ENCODE data around the gene UNC5CL. TPM values are rescaled to one million over a fixed set of nuclear protein-coding genes. Genes with fewer than 3 reads are reported as not detected.

The UNC5CL gene
- total and polyA plus RNA-seq, 2 of the 8 experiments (the other 6 are each of a cell fraction or from before 2014, with no cell fraction given): 1.3 to 1.7 TPM

DNA sequence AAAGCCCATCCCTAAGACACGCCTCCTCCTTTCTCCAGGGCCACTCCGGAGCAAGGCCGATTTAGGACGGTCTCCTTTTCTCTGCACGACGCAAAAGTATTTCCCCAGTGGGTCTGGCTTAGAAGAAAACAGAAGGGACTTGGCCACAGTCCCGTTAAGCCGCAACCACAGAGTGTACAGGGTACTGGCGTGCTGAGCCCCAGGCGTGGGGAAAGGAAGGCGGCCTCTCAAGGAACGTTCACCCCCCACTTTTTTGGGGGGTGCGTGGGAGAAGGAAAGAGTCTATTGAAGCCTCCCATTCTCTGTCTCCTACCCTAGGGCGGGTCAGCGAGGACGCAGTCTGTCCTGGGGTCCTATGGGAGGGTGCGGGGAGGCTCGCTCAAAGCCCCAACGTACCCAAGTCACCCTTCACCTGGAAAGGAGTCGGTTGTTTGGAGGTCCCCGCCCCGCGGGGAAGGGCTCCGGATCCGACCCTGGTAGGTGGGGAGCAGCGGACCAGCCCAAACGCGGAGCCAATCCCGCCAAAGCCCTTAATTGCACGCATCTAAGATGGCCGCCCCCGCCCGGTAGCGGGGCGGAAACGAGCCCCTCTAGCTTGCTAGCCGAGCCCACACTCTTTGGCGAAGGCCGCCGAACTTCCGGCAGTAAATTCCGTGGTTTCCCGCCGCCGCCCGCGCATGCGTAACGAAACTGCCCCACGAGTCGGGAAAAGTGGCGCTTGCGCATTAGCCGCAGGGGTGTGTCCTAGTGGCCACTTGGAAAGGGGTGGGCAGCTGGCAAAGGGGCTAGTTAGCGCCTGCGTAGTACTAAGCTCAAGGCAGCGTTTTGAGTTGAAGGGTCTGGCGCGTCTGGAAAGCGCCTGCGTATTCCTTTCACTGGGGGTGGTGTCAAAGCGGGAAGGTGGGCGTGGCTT lies 33.2 kb upstream of the UNC5CL start, which contains the start of gene OARD1 (continued):
- TF ChIP-seq SIX5 (IDR thresholded peaks at IDR 0.05; ENCODE audit: low read depth, low read length): no peak
- TF ChIP-seq RXRA (IDR thresholded peaks at IDR 0.05; ENCODE audit: insufficient read depth, low read depth, low read length): no peak
- TF ChIP-seq RBBP5 (IDR thresholded peaks at IDR 0.05; ENCODE audit: borderline replicate concordance, low read depth, low read length): peak; percentile 31; the same call in 1 of the 2 replicates
- TF ChIP-seq CHD2 (IDR thresholded peaks at IDR 0.05; ENCODE audit: low read length): no peak
- peak; percentile 67; the same call in 1 of the 2 replicates for TF ChIP-seq TAF1 (IDR thresholded peaks at IDR 0.05; ENCODE audit: low read depth, low read length)
- no peak for TF ChIP-seq RNF2 (IDR thresholded peaks at IDR 0.05; ENCODE audit: borderline replicate concordance, low read depth, low read length, missing control alignments, poor library complexity, severe bottlenecking)
- TF ChIP-seq SIN3A (conservative IDR thresholded peaks at IDR 0.05 in 1 of 2, IDR thresholded peaks at IDR 0.05 in 1 of 2; ENCODE audit: low read depth in 1 of 2, low read length in 2 of 2): peak in 1 of 2 experiments; percentile 64; a peak in 2 of 4 replicates
- TF ChIP-seq, protein P1, sequence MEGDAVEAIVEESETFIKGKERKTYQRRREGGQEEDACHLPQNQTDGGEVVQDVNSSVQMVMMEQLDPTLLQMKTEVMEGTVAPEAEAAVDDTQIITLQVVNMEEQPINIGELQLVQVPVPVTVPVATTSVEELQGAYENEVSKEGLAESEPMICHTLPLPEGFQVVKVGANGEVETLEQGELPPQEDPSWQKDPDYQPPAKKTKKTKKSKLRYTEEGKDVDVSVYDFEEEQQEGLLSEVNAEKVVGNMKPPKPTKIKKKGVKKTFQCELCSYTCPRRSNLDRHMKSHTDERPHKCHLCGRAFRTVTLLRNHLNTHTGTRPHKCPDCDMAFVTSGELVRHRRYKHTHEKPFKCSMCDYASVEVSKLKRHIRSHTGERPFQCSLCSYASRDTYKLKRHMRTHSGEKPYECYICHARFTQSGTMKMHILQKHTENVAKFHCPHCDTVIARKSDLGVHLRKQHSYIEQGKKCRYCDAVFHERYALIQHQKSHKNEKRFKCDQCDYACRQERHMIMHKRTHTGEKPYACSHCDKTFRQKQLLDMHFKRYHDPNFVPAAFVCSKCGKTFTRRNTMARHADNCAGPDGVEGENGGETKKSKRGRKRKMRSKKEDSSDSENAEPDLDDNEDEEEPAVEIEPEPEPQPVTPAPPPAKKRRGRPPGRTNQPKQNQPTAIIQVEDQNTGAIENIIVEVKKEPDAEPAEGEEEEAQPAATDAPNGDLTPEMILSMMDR (IDR thresholded peaks at IDR 0.05; ENCODE audit: control extremely low read depth in 1 of 3, insufficient read depth in 1 of 3, low read depth in 1 of 3, low read length in 3 of 3): peak in 1 of 3 experiments; percentile 10; a peak in 1 of 4 replicates
- TF ChIP-seq POLR2AphosphoS5 (IDR thresholded peaks at IDR 0.05; ENCODE audit: low read depth, low read length): peak; percentile 12
- peak; percentile 98 for TF ChIP-seq YY1 (IDR thresholded peaks at IDR 0.05; ENCODE audit: low read depth, low read length)
- peak; percentile 32 for TF ChIP-seq CREB1 (IDR thresholded peaks at IDR 0.05)
- peak; percentile 74 for TF ChIP-seq TEAD4 (IDR thresholded peaks at IDR 0.05; ENCODE audit: low read depth, low read length)
- no peak for TF ChIP-seq FOSL1 (IDR thresholded peaks at IDR 0.05; ENCODE audit: insufficient read depth, low read depth, low read length)
- TF ChIP-seq TAF7 (optimal IDR thresholded peaks at IDR 0.05; ENCODE audit: borderline replicate concordance, low read depth, low read length): peak; percentile 64
- TF ChIP-seq CBX8 (IDR thresholded peaks at IDR 0.05; ENCODE audit: borderline replicate concordance, low read depth, low read length): no peak
- peak; percentile 64; the same call in 1 of the 2 replicates for TF ChIP-seq GABPA (IDR thresholded peaks at IDR 0.05; ENCODE audit: borderline replicate concordance, insufficient read depth, low read length)
- TF ChIP-seq JUN (IDR thresholded peaks at IDR 0.05; ENCODE audit: low read depth, low read length): no peak
- TF ChIP-seq KDM4A (IDR thresholded peaks at IDR 0.05; ENCODE audit: low read depth, low read length, severe bottlenecking): peak; percentile 12
- no peak for TF ChIP-seq EZH2 (IDR thresholded peaks at IDR 0.05; ENCODE audit: low read depth, low read length, severe bottlenecking)
- peak; percentile 29; the same call in 1 of the 2 replicates for TF ChIP-seq KDM5A (IDR thresholded peaks at IDR 0.05; ENCODE audit: low read length)

Data from H1 (cell line).